SKM-1 (cell line): ENCODE results near the gene GABARAP.

Experiments
- DNase-seq: peaks from one replicate; lab custom pipeline; 2025; ENCODE audit not compliant: unreplicated experiment; lab: John Stamatoyannopoulos, UW

The GABARAP gene

GRCh38 chr17:7223375-7223774, 18.9 kb downstream of the GABARAP start:
- no peak for DNase-seq

- no peak for DNase-seq
Measured at GRCh38 chr17:7222972-7223292, 19.3 kb downstream of the GABARAP start.

GRCh38 chr17:7222093-7222971, 19.9 kb downstream of the GABARAP start:
- no peak for DNase-seq

- no peak for DNase-seq
Measured at GRCh38 chr17:7221278-7222092, 20.8 kb downstream of the GABARAP start.

- peak; percentile 1 for DNase-seq
Measured at GRCh38 chr17:7220593-7221277, 21.5 kb downstream of the GABARAP start.

GRCh38 chr17:7219812-7220592, 22.2 kb downstream of the GABARAP start, which contains the start of the genes ACADVL and DLG4:
Gene ACADVL, plus strand, starts transcription at chr17:7219938. Its CDS starts 47 bp downstream, at chr17:7219985.
Gene DLG4, minus strand, starts transcription at chr17:7219836.
- peak; percentile 1 for DNase-seq

- DNase-seq = no peak
Measured at GRCh38 chr17:7219229-7219811, 22.9 kb downstream of the GABARAP start.

- no peak for DNase-seq
Measured at GRCh38 chr17:7218758-7219157, 23.5 kb downstream of the GABARAP start.

- no peak for DNase-seq
Measured at GRCh38 chr17:7218166-7218565, 24.1 kb downstream of the GABARAP start.

- DNase-seq = peak; percentile 3
Measured at GRCh38 chr17:7217113-7217987, 24.9 kb downstream of the GABARAP start.

GRCh38 chr17:7216242-7217112, 25.8 kb downstream of the GABARAP start:
- no peak for DNase-seq

GRCh38 chr17:7215652-7216180, 26.5 kb downstream of the GABARAP start:
- no peak for DNase-seq

GRCh38 chr17:7215136-7215638, 27.1 kb downstream of the GABARAP start:
- DNase-seq = no peak

GRCh38 chr17:7214300-7215135, 27.7 kb downstream of the GABARAP start:
- peak; percentile 56 for DNase-seq

GRCh38 chr17:7213895-7214299, 28.4 kb downstream of the GABARAP start:
- DNase-seq = peak; percentile 8

GRCh38 chr17:7211491-7212273, 30.6 kb downstream of the GABARAP start:
- DNase-seq = no peak
